PC-3 (cell line): ENCODE results near the gene PPP2R5B. TPM values are rescaled to one million over a fixed set of nuclear protein-coding genes. Genes with fewer than 3 reads are reported as not detected.

ENCODE experiments used
- ATAC-seq: fragments of 200-7000 bp; cut with Tn5 transposase; 2 replicates; pipeline ENCODE4 v1.9.1; 2020; ENCODE audit warnings: mild to moderate bottlenecking, moderate library complexity
- BruUV-seq: library from RNA; stranded (reverse); fragments of 400-500 nt; replicated peaks from 2 replicates; lab custom pipeline; 2021; lab: Mats Ljungman, UMichigan
- CTCF ChIA-PET: fragments of 300-600 bp; sonication (Branson Sonifier 250); formaldehyde crosslinking; loops from one replicate; lab custom pipeline; 2022; ENCODE audit warnings: antibody characterized with exemption; lab: Charles Lee
- POLR2A ChIA-PET: fragments of 300-600 bp; sonication (Branson Sonifier 250); formaldehyde crosslinking; loops from one replicate; lab custom pipeline; 2022; ENCODE audit warnings: antibody characterized with exemption; ENCODE audit not compliant: unreplicated experiment; lab: Charles Lee
- DNase-seq: peaks from one replicate; pipeline ENCODE4 v3.0.0-alpha.2; 2015
- H2AFZ ChIP-seq: fragments of 300-600 bp; sonication (generic); 2 replicates; pipeline ENCODE4 v1.6.0; 2016; ENCODE audit warnings: antibody characterized with exemption, low read length
- H3F3A ChIP-seq: fragments of 300-600 bp; sonication (generic); one replicate; pipeline ENCODE4 v1.6.0; 2017; ENCODE audit warnings: antibody characterized with exemption, low read length, control low read depth, mild to moderate bottlenecking; ENCODE audit not compliant: unreplicated experiment
- H3K27ac ChIP-seq: fragments of 300-600 bp; sonication (generic); 2 replicates; pipeline ENCODE4 v1.5.1; 2016; ENCODE audit warnings: mild to moderate bottlenecking, low read length
- H3K27me3 ChIP-seq: fragments of 300-600 bp; sonication (generic); 2 replicates; pipeline ENCODE4 v1.6.1; 2016; ENCODE audit warnings: low read length, mixed read lengths
- H3K36me3 ChIP-seq: fragments of 300-600 bp; sonication (generic); 2 replicates; pipeline ENCODE4 v1.6.1; 2016; ENCODE audit warnings: low read depth, mixed run types, low read length, mixed read lengths
- H3K4me1 ChIP-seq: fragments of 300-600 bp; sonication (generic); 2 replicates; pipeline ENCODE4 v1.5.1; 2016; ENCODE audit warnings: low read length; ENCODE audit not compliant: insufficient read depth
- H3K4me2 ChIP-seq: fragments of 300-600 bp; sonication (generic); 2 replicates; pipeline ENCODE4 v1.6.0; 2016; ENCODE audit warnings: low read length
- H3K4me3 ChIP-seq: fragments of 300-600 bp; sonication (generic); 2 replicates; pipeline ENCODE4 v1.5.1; 2016; ENCODE audit warnings: mild to moderate bottlenecking, low read length, mixed read lengths
- H3K79me2 ChIP-seq: fragments of 300-600 bp; sonication (generic); 2 replicates; pipeline ENCODE4 v1.6.1; 2017; ENCODE audit warnings: low read length, mixed read lengths
- H3K9ac ChIP-seq: fragments of 300-600 bp; sonication (generic); 2 replicates; pipeline ENCODE4 v1.6.0; 2016; ENCODE audit warnings: mild to moderate bottlenecking, low read length
- H3K9me2 ChIP-seq: fragments of 300-600 bp; sonication (generic); replicated peaks from 2 replicates; pipeline ENCODE4 v1.6.1; 2016; ENCODE audit warnings: mixed run types, low read length, mixed read lengths
- H3K9me3 ChIP-seq: fragments of 300-600 bp; sonication (generic); 2 replicates; pipeline ENCODE4 v1.6.1; 2016; ENCODE audit warnings: low read length, mixed read lengths
- H4K20me1 ChIP-seq: fragments of 300-600 bp; sonication (generic); 2 replicates; pipeline ENCODE4 v1.6.1; 2016; ENCODE audit warnings: low read length, mixed read lengths
- CTCF ChIP-seq: fragments of 300-600 bp; sonication (generic); conservative IDR thresholded peaks from 2 replicates; pipeline ENCODE4 v1.5.1; 2017; ENCODE audit warnings: antibody characterized with exemption, low read depth, mild to moderate bottlenecking, low read length
- EZH2 ChIP-seq: fragments of 300-600 bp; sonication (generic); IDR thresholded peaks from one replicate; pipeline ENCODE4 v1.6.1; 2017; ENCODE audit warnings: antibody characterized with exemption, mild to moderate bottlenecking, low read length; ENCODE audit not compliant: unreplicated experiment
- EZH2phosphoT487 ChIP-seq: fragments of 300-600 bp; sonication (generic); IDR thresholded peaks from 2 replicates; pipeline ENCODE4 v1.6.1; 2018; ENCODE audit warnings: mild to moderate bottlenecking, antibody characterized with exemption, low read length, borderline replicate concordance
- intact Hi-C: fragments of 100-400 bp; cut with micrococcal nuclease; formaldehyde crosslinking; loops from 2 replicates; pipeline ENCODE4 v1.9.0; 2023
- total RNA-seq: library from RNA; depleted of rRNA; stranded (reverse); fragments of >200 nt; gene quantifications from 2 replicates; pipeline ENCODE4 v1.2.3, GENCODE V29; 2014

PPP2R5B gene
- total RNA-seq, 1 experiment from 2014 or later, result 24.9 TPM

- Histone ChIP-seq H3K4me2 (no peak overlapping the region), H3K79me2 (no peaks in the 10 kb centered on the region), H3K36me3 (no peaks in the 10 kb centered on the region), H3K27me3 (no peaks in the 10 kb centered on the region), H2AFZ (no peak overlapping the region), H3K27ac (no peak overlapping the region), H3K4me3 (no peak overlapping the region), H3K9me2 (no peaks in the 10 kb centered on the region), H3K4me1 (peaks cover 13% of the 10 kb centered on the region), H3K9ac (no peak overlapping the region), H3K9me3 (no peaks in the 10 kb centered on the region), H3F3A (no peaks in the 10 kb centered on the region), H4K20me1 (no peaks in the 10 kb centered on the region)
- intact Hi-C loops, result no loop called here
- ChIA-PET CTCF (no interaction called here), POLR2A (no interaction called here)
- TF ChIP-seq EZH2 (no peak), CTCF (no peak), EZH2phosphoT487 (no peak)
- no peak for ATAC-seq
- no TSS peak for BruUV-seq
- DNase-seq, result no peak
Measured at GRCh38 chr11:64891215-64891848, 33.2 kb upstream of the PPP2R5B start.

- Histone ChIP-seq H3K79me2 (no peaks in the 10 kb centered on the region), H3K4me3 (no peak overlapping the region), H3K36me3 (no peaks in the 10 kb centered on the region), H3K9ac (no peak overlapping the region), H3K9me3 (no peaks in the 10 kb centered on the region), H3K4me1 (peaks cover 13% of the 10 kb centered on the region), H3K27me3 (no peaks in the 10 kb centered on the region), H3K4me2 (no peak overlapping the region), H4K20me1 (no peaks in the 10 kb centered on the region), H3F3A (no peaks in the 10 kb centered on the region), H3K9me2 (no peaks in the 10 kb centered on the region), H2AFZ (no peak overlapping the region), H3K27ac (no peak overlapping the region)
- ATAC-seq, result no peak
- no TSS peak for BruUV-seq
- TF ChIP-seq EZH2phosphoT487 (no peak), CTCF (no peak), EZH2 (no peak)
- ChIA-PET CTCF (interaction anchor here (1.0 kb wide), 1 partner anchor 43 kb away, joined by 5 read pairs; no protein-coding TSS in a partner anchor), POLR2A (no interaction called here)
- intact Hi-C loops, result no loop called here
- DNase-seq, result no peak
Measured at GRCh38 chr11:64891880-64892279, 32.6 kb upstream of the PPP2R5B start.

GRCh38 chr11:64892411-64892831 is 32.1 kb upstream of the PPP2R5B start:
- no peaks in the 10 kb centered on the region for H3K9me3 ChIP-seq
- H3K4me2 ChIP-seq, result no peak overlapping the region
- no peaks in the 10 kb centered on the region for H3K9me2 ChIP-seq
- no peak overlapping the region for H3K27ac ChIP-seq
- H3K9ac ChIP-seq, result no peak overlapping the region
- TF ChIP-seq CTCF, result no peak
- TF ChIP-seq EZH2, result no peak
- no peak for TF ChIP-seq EZH2phosphoT487
- DNase-seq, result no peak
- POLR2A ChIA-PET, result no interaction called here
- H3K27me3 ChIP-seq, result no peaks in the 10 kb centered on the region
- H3K36me3 ChIP-seq, result peaks cover 3% of the 10 kb centered on the region; the same call in 1 of the 2 replicates
- CTCF ChIA-PET, result interaction anchor here (1.0 kb wide), 1 partner anchor 44 kb away, joined by 5 read pairs; no protein-coding TSS in a partner anchor
- H3K4me3 ChIP-seq, result no peak overlapping the region
- H3K79me2 ChIP-seq, result no peaks in the 10 kb centered on the region
- no peaks in the 10 kb centered on the region for H3F3A ChIP-seq
- intact Hi-C loops, result no loop called here
- no peak overlapping the region for H2AFZ ChIP-seq
- H3K4me1 ChIP-seq, result peaks cover 13% of the 10 kb centered on the region
- ATAC-seq, result no peak
- no TSS peak for BruUV-seq
- H4K20me1 ChIP-seq, result no peaks in the 10 kb centered on the region
